GM10266 (cell line): ENCODE data around the gene FYCO1.

Experiments
- DNase-seq: peaks from one replicate; pipeline ENCODE4 v3.0.0; 2012; ENCODE audit errors: extremely low spot score
- TF ChIP-seq, protein P1 (sequence below): IDR thresholded peaks from 2 replicates; pipeline ENCODE4 v1.5.1; 2012; ENCODE audit warnings: mild to moderate bottlenecking, low read depth; ENCODE audit not compliant: control insufficient read depth, insufficient read depth; ENCODE audit errors: missing control alignments

FYCO1 gene

DNA sequence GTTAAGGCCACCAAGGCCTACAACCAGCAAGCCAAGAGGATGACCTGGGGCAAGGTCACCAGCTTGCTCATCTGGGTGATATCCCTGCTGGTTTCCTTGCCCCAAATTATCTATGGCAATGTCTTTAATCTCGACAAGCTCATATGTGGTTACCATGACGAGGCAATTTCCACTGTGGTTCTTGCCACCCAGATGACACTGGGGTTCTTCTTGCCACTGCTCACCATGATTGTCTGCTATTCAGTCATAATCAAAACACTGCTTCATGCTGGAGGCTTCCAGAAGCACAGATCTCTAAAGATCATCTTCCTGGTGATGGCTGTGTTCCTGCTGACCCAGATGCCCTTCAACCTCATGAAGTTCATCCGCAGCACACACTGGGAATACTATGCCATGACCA is 48.7 kb downstream of the FYCO1 start:
- TF ChIP-seq, protein P1, sequence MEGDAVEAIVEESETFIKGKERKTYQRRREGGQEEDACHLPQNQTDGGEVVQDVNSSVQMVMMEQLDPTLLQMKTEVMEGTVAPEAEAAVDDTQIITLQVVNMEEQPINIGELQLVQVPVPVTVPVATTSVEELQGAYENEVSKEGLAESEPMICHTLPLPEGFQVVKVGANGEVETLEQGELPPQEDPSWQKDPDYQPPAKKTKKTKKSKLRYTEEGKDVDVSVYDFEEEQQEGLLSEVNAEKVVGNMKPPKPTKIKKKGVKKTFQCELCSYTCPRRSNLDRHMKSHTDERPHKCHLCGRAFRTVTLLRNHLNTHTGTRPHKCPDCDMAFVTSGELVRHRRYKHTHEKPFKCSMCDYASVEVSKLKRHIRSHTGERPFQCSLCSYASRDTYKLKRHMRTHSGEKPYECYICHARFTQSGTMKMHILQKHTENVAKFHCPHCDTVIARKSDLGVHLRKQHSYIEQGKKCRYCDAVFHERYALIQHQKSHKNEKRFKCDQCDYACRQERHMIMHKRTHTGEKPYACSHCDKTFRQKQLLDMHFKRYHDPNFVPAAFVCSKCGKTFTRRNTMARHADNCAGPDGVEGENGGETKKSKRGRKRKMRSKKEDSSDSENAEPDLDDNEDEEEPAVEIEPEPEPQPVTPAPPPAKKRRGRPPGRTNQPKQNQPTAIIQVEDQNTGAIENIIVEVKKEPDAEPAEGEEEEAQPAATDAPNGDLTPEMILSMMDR = no peak
- no peak for DNase-seq

DNA sequence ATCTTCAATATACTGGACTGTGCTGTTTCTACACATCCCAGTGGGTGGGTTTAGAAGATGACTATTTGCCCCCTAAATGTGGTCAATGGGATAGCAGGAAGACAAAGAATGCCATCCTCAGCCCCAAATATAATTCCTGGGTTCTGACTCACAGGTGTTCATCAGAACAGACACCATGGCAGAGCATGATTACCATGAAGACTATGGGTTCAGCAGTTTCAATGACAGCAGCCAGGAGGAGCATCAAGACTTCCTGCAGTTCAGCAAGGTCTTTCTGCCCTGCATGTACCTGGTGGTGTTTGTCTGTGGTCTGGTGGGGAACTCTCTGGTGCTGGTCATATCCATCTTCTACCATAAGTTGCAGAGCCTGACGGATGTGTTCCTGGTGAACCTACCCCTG is 49.3 kb downstream of the FYCO1 start:
- DNase-seq = no peak
- TF ChIP-seq, protein P1 = no peak

DNA sequence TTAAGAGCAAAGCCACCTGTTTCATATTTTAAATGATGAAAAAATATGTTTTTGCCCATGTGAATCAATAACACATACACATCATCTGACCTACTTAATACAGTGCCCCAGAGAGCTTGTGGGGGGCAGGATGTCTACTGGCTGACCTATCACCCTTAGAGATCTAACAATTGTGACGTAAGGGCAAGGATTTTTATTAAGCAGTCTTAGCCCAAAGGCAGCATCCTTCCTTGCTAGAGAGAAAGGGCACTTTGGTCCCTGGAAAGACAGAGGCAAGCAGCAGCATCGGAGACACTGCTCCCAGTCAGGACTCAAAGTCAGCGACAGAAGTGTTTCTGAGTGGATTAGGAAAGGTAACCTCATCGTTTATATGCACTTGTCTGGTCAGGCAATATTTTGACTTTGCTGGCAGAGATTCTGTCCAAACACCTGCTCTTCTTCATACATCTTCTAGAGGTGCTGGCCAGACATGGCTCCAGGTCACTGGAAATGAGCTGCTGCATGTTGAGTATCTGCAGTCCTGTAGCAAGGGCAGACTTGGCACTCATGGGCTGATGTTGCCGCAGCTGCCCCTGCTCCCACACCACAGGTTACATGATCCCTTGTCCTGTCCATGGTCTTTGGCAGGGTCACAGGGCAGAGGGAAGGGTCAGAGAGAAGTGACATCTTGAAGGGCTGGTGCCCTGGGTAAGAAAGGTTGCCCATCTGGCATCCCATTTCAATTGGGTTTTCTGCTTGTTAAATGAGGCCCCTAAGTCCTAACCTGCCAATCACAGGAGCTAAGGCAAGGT is 50.6 kb downstream of the FYCO1 start:
- TF ChIP-seq, protein P1 = no peak
- DNase-seq = no peak

DNA sequence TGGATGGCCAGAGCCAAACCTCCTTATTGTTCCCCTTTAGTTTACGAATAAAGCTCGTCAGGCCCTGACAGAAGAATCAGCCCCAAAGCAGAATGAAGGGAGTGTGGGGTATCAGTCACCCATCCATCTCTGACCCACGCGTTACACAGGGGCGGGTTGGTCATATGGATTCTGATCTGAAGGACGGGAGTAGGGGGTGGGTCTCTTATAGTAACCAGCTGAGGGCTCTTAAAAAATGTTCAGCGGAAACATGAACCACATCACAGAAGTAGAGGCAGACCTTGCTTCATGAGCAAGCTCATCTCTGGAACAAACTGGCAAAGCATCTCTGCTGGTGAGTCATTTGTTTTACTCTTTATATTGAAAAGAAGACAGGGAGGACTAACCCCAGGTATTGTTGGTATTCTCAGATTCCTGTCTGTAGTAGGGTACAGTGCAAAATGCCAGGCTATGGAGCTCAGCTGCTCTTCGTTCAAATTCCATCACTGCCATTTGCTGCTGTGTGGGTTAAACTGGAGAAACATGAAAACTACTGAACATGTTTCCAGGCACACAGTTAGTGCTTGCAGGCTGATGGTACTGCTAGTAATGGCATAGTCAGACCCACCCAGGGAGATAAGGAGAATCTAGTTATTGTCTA is 52.3 kb downstream of the FYCO1 start, which contains the start of gene CXCR6:
Gene CXCR6, plus strand, starts transcription at position 258 of the 640 bp plus-strand sequence. CDS start 3,018 bp downstream, outside the sequence.
- TF ChIP-seq, protein P1 = no peak
- DNase-seq = no peak

DNA sequence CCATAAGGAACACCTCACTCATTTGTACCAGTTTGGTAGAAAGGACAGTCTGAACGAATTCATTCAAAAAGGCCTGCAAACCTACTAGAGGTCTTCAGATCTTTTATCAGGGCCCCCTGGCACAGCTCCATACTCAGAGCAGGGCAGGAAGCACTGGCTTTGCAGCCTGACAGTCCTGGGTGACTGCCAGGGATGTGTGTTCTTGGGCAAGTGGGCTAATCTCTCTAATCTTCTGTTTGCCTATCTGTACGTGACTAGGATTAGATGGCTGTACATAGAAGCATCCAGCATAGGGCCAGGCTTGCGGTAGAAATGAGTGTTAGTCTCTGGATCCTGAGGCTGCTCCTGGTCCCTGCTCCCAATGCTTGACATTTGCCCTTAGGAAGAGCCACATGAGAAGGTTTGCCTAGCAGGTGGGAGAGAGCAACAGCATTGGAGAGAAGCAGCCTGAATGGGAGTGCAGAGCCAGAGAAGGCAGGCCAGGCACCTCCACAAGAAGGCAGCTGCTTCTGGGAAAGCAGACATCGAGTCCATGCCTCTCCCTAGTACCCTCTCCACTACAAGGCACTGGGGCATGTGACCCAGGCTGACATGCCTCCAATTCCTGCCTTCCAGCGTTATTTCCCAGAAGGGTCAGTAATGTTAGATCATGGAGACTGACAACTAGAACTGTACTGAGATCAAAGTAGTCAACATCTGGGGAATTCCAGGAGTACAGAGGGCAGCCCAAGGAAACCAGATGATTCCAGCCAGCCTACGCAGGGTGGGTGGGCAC is 53.4 kb downstream of the FYCO1 start:
- no peak for DNase-seq
- TF ChIP-seq, protein P1 = no peak

DNA sequence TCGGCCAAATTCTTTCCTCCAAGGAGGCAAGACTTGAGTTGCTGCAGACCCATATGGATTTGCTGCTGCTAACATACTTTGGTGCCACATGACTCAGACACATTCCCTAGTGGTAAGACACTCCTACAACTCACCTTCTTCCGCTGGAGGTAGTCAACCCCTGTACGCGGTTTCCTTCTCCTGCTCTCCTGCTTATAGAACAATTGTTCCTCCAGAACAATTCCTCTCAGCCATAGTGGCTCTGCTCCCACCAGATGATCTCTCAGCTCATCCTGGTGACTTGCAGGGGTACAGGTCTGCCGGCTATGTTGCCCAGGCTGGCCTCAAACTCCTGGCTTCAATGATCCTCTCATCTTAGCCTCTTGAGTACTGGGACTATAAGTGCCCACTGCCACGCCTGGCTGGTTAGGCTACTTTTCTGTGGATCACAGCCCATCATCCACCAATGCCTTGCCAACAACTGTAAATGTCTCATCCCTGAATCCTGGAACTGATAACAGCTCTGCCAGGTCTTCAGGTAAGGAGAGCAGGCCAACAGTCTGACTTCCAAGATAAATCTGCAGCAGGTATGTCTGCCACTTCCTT is 54.8 kb downstream of the FYCO1 start:
- TF ChIP-seq, protein P1 = no peak
- no peak for DNase-seq
